Amniotic stem cell (primary cell): ENCODE results near the gene ADGRD1.

Experiments
- DNase-seq: peaks from one replicate; lab custom pipeline; 2025; lab: John Stamatoyannopoulos, UW

Gene ADGRD1

GRCh38 chr12:131007031-131007739 lies 53.5 kb downstream of the ADGRD1 start:
- no peak for DNase-seq

GRCh38 chr12:131007740-131008117 lies 54.0 kb downstream of the ADGRD1 start:
- no peak for DNase-seq

GRCh38 chr12:131008131-131008912 lies 54.6 kb downstream of the ADGRD1 start:
- no peak for DNase-seq

GRCh38 chr12:131008913-131009270 lies 55.2 kb downstream of the ADGRD1 start:
- DNase-seq: no peak

GRCh38 chr12:131009595-131010395 lies 56.1 kb downstream of the ADGRD1 start:
- DNase-seq: no peak

GRCh38 chr12:131010396-131011131 lies 56.9 kb downstream of the ADGRD1 start:
- DNase-seq: no peak

- DNase-seq: no peak
Observed at GRCh38 chr12:131011165-131012079, 57.7 kb downstream of the ADGRD1 start.

- no peak for DNase-seq
Observed at GRCh38 chr12:131012279-131013069, 58.8 kb downstream of the ADGRD1 start.

GRCh38 chr12:131013118-131013517 lies 59.4 kb downstream of the ADGRD1 start:
- no peak for DNase-seq

GRCh38 chr12:131014343-131014742 lies 60.6 kb downstream of the ADGRD1 start:
- no peak for DNase-seq

GRCh38 chr12:131015581-131016337 lies 62.1 kb downstream of the ADGRD1 start:
- DNase-seq: no peak

- no peak for DNase-seq
Observed at GRCh38 chr12:131017477-131017991, 63.8 kb downstream of the ADGRD1 start.

GRCh38 chr12:131018019-131018620 lies 64.4 kb downstream of the ADGRD1 start:
- no peak for DNase-seq

GRCh38 chr12:131018808-131019397 lies 65.2 kb downstream of the ADGRD1 start:
- no peak for DNase-seq

- DNase-seq: no peak
Observed at GRCh38 chr12:131020326-131021153, 66.8 kb downstream of the ADGRD1 start.

- DNase-seq: no peak
Observed at GRCh38 chr12:131021154-131021541, 67.4 kb downstream of the ADGRD1 start.

GRCh38 chr12:131024026-131024425 lies 70.3 kb downstream of the ADGRD1 start:
- no peak for DNase-seq
